ENCODE results near the gene KRT75. TPM values are rescaled to one million over a fixed set of nuclear protein-coding genes. Genes with fewer than 3 reads are reported as not detected.

The KRT75 gene
- total RNA-seq (2022) = not detected in 2 replicates
- not detected for Bru-seq, nascent RNA
- not detected for BruChase-seq, experiment 1, labeled RNA remaining after a 6-hour chase
- percentile 1 among the genes with signal in this experiment for BruChase-seq, experiment 2, labeled RNA remaining after a 2-hour chase
- long read RNA-seq = 0 reads

- H3K27me3 Mint-ChIP-seq (ENCODE audit: insufficient read depth, unreplicated experiment) = peaks cover 31% of the 10 kb centered on the region
- no TSS peak for BruUV-seq (replicated peaks)
- CTCF ChIA-PET = no interaction called here
- POLR2A ChIA-PET = no interaction called here
- peaks cover 25% of the 10 kb centered on the region for H3K4me1 Mint-ChIP-seq (ENCODE audit: insufficient read depth, unreplicated experiment)
- H3K4me3 Mint-ChIP-seq (ENCODE audit: unreplicated experiment) = no peak within 1 kb of the TSS
- no peak within 1 kb of the TSS for H3K27ac Mint-ChIP-seq (ENCODE audit: low read depth, unreplicated experiment)
- TF ChIP-seq, protein P1, sequence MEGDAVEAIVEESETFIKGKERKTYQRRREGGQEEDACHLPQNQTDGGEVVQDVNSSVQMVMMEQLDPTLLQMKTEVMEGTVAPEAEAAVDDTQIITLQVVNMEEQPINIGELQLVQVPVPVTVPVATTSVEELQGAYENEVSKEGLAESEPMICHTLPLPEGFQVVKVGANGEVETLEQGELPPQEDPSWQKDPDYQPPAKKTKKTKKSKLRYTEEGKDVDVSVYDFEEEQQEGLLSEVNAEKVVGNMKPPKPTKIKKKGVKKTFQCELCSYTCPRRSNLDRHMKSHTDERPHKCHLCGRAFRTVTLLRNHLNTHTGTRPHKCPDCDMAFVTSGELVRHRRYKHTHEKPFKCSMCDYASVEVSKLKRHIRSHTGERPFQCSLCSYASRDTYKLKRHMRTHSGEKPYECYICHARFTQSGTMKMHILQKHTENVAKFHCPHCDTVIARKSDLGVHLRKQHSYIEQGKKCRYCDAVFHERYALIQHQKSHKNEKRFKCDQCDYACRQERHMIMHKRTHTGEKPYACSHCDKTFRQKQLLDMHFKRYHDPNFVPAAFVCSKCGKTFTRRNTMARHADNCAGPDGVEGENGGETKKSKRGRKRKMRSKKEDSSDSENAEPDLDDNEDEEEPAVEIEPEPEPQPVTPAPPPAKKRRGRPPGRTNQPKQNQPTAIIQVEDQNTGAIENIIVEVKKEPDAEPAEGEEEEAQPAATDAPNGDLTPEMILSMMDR (IDR thresholded peaks at IDR 0.05; ENCODE audit: unreplicated experiment) = no peak
- no peaks in the 10 kb centered on the region for H3K9me3 Mint-ChIP-seq (ENCODE audit: unreplicated experiment)
- intact Hi-C loops (cut with micrococcal nuclease) = no loop called here
- no peaks in the 10 kb centered on the region for H3K36me3 Mint-ChIP-seq (ENCODE audit: insufficient read depth, unreplicated experiment)
- DNase-seq (ENCODE audit: unreplicated experiment) = peak; percentile 47
Observed at GRCh38 chr12:52434081-52434733, at the start of gene KRT75. Gene KRT75, minus strand, starts transcription at chr12:52434371. Its CDS starts 67 bp downstream, at chr12:52434304.

DNA sequence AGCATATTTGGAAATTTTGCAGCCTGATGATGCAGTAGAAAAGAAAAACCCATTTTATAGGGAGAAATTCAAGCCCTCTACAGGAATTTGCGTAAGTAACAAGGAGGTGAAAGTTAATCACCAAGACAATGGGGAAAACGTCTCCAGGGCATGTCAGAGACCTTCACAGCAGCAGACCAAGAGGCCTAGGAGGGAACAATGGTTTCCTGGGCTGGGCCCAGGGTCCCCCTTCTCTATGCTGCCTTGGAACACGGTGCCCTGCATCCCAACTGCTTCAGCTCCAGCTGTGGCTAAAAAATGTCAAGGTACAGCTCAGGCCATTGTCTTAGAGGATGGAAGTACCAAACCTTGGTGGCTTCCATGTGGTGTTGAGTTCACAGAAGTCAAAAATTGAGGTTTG, 45.9 kb upstream of the KRT75 start:
- Mint-ChIP-seq H3K4me3 (ENCODE audit: unreplicated experiment) (no peak overlapping the region), H3K27me3 (ENCODE audit: insufficient read depth, unreplicated experiment) (no peaks in the 10 kb centered on the region), H3K27ac (ENCODE audit: low read depth, unreplicated experiment) (no peak overlapping the region), H3K4me1 (ENCODE audit: insufficient read depth, unreplicated experiment) (no peaks in the 10 kb centered on the region), H3K36me3 (ENCODE audit: insufficient read depth, unreplicated experiment) (no peaks in the 10 kb centered on the region), H3K9me3 (ENCODE audit: unreplicated experiment) (peaks cover 12% of the 10 kb centered on the region)
- DNase-seq (ENCODE audit: unreplicated experiment) = no peak
- BruUV-seq (replicated peaks) = no TSS peak
- TF ChIP-seq, protein P1 (IDR thresholded peaks at IDR 0.05; ENCODE audit: unreplicated experiment) = no peak
- ChIA-PET POLR2A (interaction anchor here (8.5 to 28.5 kb wide), 2 partner anchors 15 to 33 kb away, joined by 117 to 1235 read pairs; partner anchors contain the start of genes KRT5 and KRT6A), CTCF (interaction anchor here (1.0 kb wide), 1 partner anchor 26 kb away, joined by 3 read pairs; no protein-coding TSS in a partner anchor)
- intact Hi-C loops (cut with micrococcal nuclease) = no loop called here

- no peak overlapping the region for H3K27ac Mint-ChIP-seq (ENCODE audit: low read depth, unreplicated experiment)
- TF ChIP-seq, protein P1 (IDR thresholded peaks at IDR 0.05; ENCODE audit: unreplicated experiment) = no peak
- H3K36me3 Mint-ChIP-seq (ENCODE audit: insufficient read depth, unreplicated experiment) = no peaks in the 10 kb centered on the region
- H3K4me1 Mint-ChIP-seq (ENCODE audit: insufficient read depth, unreplicated experiment) = no peaks in the 10 kb centered on the region
- H3K27me3 Mint-ChIP-seq (ENCODE audit: insufficient read depth, unreplicated experiment) = no peaks in the 10 kb centered on the region
- BruUV-seq (replicated peaks) = no TSS peak
- H3K9me3 Mint-ChIP-seq (ENCODE audit: unreplicated experiment) = peaks cover 12% of the 10 kb centered on the region
- ChIA-PET CTCF (interaction anchor here (0.6 to 2.0 kb wide), 3 partner anchors 84 to 104 kb away, joined by 3 to 11 read pairs (median 3); no protein-coding TSS in a partner anchor), POLR2A (interaction anchor here (0.6 to 1.7 kb wide), 6 partner anchors 9 to 320 kb away, joined by 3 to 5 read pairs (median 3); partner anchors contain the start of gene KRT6A)
- DNase-seq (ENCODE audit: unreplicated experiment) = no peak
- intact Hi-C loops (cut with micrococcal nuclease) = no loop called here
- no peak overlapping the region for H3K4me3 Mint-ChIP-seq (ENCODE audit: unreplicated experiment)
Observed at GRCh38 chr12:52477651-52478050, 43.5 kb upstream of the KRT75 start.

- no peak for DNase-seq (ENCODE audit: unreplicated experiment)
- Mint-ChIP-seq H3K4me3 (ENCODE audit: unreplicated experiment) (no peak overlapping the region), H3K9me3 (ENCODE audit: unreplicated experiment) (peaks cover 2% of the 10 kb centered on the region), H3K27me3 (ENCODE audit: insufficient read depth, unreplicated experiment) (no peaks in the 10 kb centered on the region), H3K4me1 (ENCODE audit: insufficient read depth, unreplicated experiment) (no peaks in the 10 kb centered on the region), H3K27ac (ENCODE audit: low read depth, unreplicated experiment) (no peak overlapping the region), H3K36me3 (ENCODE audit: insufficient read depth, unreplicated experiment) (no peaks in the 10 kb centered on the region)
- intact Hi-C loops (cut with micrococcal nuclease) = no loop called here
- POLR2A ChIA-PET = interaction anchor here (0.8 to 2.9 kb wide), 18 partner anchors 9 to 328 kb away, joined by 3 to 20 read pairs (median 4); partner anchors contain the start of genes KRT5, KRT6A and KRT6B
- TF ChIP-seq, protein P1 (IDR thresholded peaks at IDR 0.05; ENCODE audit: unreplicated experiment) = no peak
- BruUV-seq (replicated peaks) = no TSS peak
- CTCF ChIA-PET = interaction anchor here (1.0 to 1.6 kb wide), 3 partner anchors 32 to 147 kb away, joined by 3 to 6 read pairs (median 3); no protein-coding TSS in a partner anchor
Observed at GRCh38 chr12:52474212-52474611, 40.0 kb upstream of the KRT75 start.

All from MCF 10A (cell line).